H1 (cell line): ENCODE data around the gene CST9L. TPM values are rescaled to one million over a fixed set of nuclear protein-coding genes. Genes with fewer than 3 reads are reported as not detected.
A peak's percentile ranks its signal among the peaks of the same experiment; 100 is the strongest.

Experiments
- ASH2L ChIP-seq: fragments of 200-600, 300-600 bp; sonication (generic); IDR thresholded peaks from one replicate; pipeline ENCODE4 v1.7.1; 2017; ENCODE audit warnings: low read length
- BACH1 ChIP-seq: IDR thresholded peaks from 2 replicates; pipeline ENCODE4 v1.6.1; 2012; ENCODE audit warnings: low read length, improper control_type of control experiment
- BRCA1 ChIP-seq: IDR thresholded peaks from 2 replicates; pipeline ENCODE4 v1.6.1; 2012; ENCODE audit warnings: low read depth, low read length, improper control_type of control experiment
- CBX5 ChIP-seq: fragments of 300-800, 300-1000 bp; sonication (generic); IDR thresholded peaks from 2 replicates; pipeline ENCODE4 v1.7.1; 2016; ENCODE audit warnings: antibody characterized with exemption, low read length, low read depth
- CEBPB ChIP-seq: IDR thresholded peaks from 2 replicates; pipeline ENCODE4 v1.6.1; 2012; ENCODE audit warnings: low read depth, low read length
- CHD1 ChIP-seq: IDR thresholded peaks from 2 replicates; pipeline ENCODE4 v1.6.1; 2012; ENCODE audit warnings: low read depth, low read length, improper control_type of control experiment
- CHD2 ChIP-seq: IDR thresholded peaks from 2 replicates; pipeline ENCODE4 v1.6.1; 2012; ENCODE audit warnings: low read length, improper control_type of control experiment
- CREB1 ChIP-seq: IDR thresholded peaks from 2 replicates; pipeline ENCODE4 v1.6.1; 2012; ENCODE audit warnings: inconsistent platforms
- CTBP2 ChIP-seq: IDR thresholded peaks from 2 replicates; pipeline ENCODE4 v1.7.0; 2011; ENCODE audit warnings: borderline replicate concordance, mild to moderate bottlenecking, moderate library complexity, mixed read lengths, low read length; ENCODE audit not compliant: insufficient read depth, insufficient read length
- EZH2 ChIP-seq: fragments of 200-600 bp; sonication (generic); IDR thresholded peaks from 2 replicates; pipeline ENCODE4 v1.7.1; 2012; ENCODE audit warnings: low read depth, mild to moderate bottlenecking, moderate library complexity, low read length, inconsistent platforms; ENCODE audit not compliant: severe bottlenecking
- HDAC6 ChIP-seq: IDR thresholded peaks from one replicate; pipeline ENCODE4 v1.7.1; 2012; ENCODE audit warnings: low read depth, mild to moderate bottlenecking, inconsistent platforms, low read length, moderate library complexity
- JUND ChIP-seq: IDR thresholded peaks from 2 replicates; pipeline ENCODE4 v1.6.1; 2011; ENCODE audit warnings: mild to moderate bottlenecking, improper control_type of control experiment, low read length
- MAFK ChIP-seq: IDR thresholded peaks from 2 replicates; pipeline ENCODE4 v1.6.1; 2012; ENCODE audit warnings: low read depth, mild to moderate bottlenecking, improper control_type of control experiment, low read length
- POU5F1 ChIP-seq: IDR thresholded peaks from 2 replicates; pipeline ENCODE4 v1.6.1; 2011; ENCODE audit warnings: low read depth, mild to moderate bottlenecking, low read length, moderate library complexity
- RAD21 ChIP-seq, 2 experiments: IDR thresholded peaks in 1 of 2; conservative IDR thresholded peaks in 1 of 2; 2 replicates each; pipeline ENCODE4 v1.6.1; 2011; ENCODE audit warnings: low read depth in 2 of 2, low read length in 2 of 2, improper control_type of control experiment in 1 of 2, inconsistent platforms in 1 of 2, mild to moderate bottlenecking in 1 of 2, moderate library complexity in 1 of 2
- SAP30 ChIP-seq: fragments of 300-600 bp; sonication (generic); IDR thresholded peaks from 2 replicates; pipeline ENCODE4 v1.7.1; 2012; ENCODE audit warnings: low read length, moderate library complexity, mild to moderate bottlenecking, inconsistent platforms; ENCODE audit not compliant: insufficient read depth, insufficient replicate concordance
- SIRT6 ChIP-seq: IDR thresholded peaks from one replicate; pipeline ENCODE4 v1.7.1; 2012; ENCODE audit warnings: low read length, inconsistent platforms
- SIX5 ChIP-seq: IDR thresholded peaks from 2 replicates; pipeline ENCODE4 v1.6.1; 2011; ENCODE audit warnings: mild to moderate bottlenecking, low read depth, low read length
- SRF ChIP-seq: IDR thresholded peaks from 2 replicates; pipeline ENCODE4 v1.6.1; 2011; ENCODE audit warnings: mild to moderate bottlenecking, low read depth, low read length, moderate library complexity
- YY1 ChIP-seq: IDR thresholded peaks from 2 replicates; pipeline ENCODE4 v1.6.1; 2011; ENCODE audit warnings: low read depth, mild to moderate bottlenecking, low read length
- polyA plus RNA-seq, 7 experiments: library from polyadenylated mRNA; depleted of rRNA in 3 of 7; stranded (reverse) in 5 of 7; unstranded in 2 of 7; fragments of >200 nt in 5 of 7; fragments of 200-250 nt in 2 of 7; gene quantifications; 1 replicate in 5 of 7; 2 replicates in 1 of 7; 4 replicates in 1 of 7; pipeline versions ENCODE4 v1.2.1 to v1.2.3, GENCODE V29; 2011 to 2013; ENCODE audit warnings: missing spikeins in 2 of 7, mixed read lengths in 2 of 7
- total RNA-seq: library from RNA; stranded (reverse); fragmentation: NEBNext Ultra II Directional; extraction: Animal tissue kit (Norgen Biotek cat#: 25700); gene quantifications from 2 replicates; pipeline ENCODE4 v1.2.1, GENCODE V29; 2021
- TF ChIP-seq, protein P1 (sequence below): IDR thresholded peaks from 2 replicates; pipeline ENCODE4 v1.6.1; 2012; ENCODE audit warnings: low read length, inconsistent platforms
- TF ChIP-seq, protein P2 (sequence below): IDR thresholded peaks from 2 replicates; pipeline ENCODE4 v1.6.1; 2012; ENCODE audit warnings: inconsistent platforms

Gene CST9L
- total and polyA plus RNA-seq, 2 of the 8 experiments (the other 6 are each of a cell fraction or from before 2014, with no cell fraction given), result not detected

- no peak for TF ChIP-seq SRF
- TF ChIP-seq, protein P1, sequence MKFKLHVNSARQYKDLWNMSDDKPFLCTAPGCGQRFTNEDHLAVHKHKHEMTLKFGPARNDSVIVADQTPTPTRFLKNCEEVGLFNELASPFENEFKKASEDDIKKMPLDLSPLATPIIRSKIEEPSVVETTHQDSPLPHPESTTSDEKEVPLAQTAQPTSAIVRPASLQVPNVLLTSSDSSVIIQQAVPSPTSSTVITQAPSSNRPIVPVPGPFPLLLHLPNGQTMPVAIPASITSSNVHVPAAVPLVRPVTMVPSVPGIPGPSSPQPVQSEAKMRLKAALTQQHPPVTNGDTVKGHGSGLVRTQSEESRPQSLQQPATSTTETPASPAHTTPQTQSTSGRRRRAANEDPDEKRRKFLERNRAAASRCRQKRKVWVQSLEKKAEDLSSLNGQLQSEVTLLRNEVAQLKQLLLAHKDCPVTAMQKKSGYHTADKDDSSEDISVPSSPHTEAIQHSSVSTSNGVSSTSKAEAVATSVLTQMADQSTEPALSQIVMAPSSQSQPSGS, result no peak
- TF ChIP-seq SIRT6, result no peak
- TF ChIP-seq RAD21 (IDR thresholded peaks at IDR 0.05 in 1 of 2, conservative IDR thresholded peaks at IDR 0.05 in 1 of 2; ENCODE audit: low read depth in 2 of 2, low read length in 2 of 2), result peak; percentile 95 to 98
- TF ChIP-seq HDAC6, result no peak
- no peak for TF ChIP-seq SAP30
- peak; percentile 36; the same call in 1 of the 2 replicates for TF ChIP-seq CHD2
- 0 out of 2 replicates have a peak, but pooled peaks have one; percentile 71 for TF ChIP-seq YY1
- TF ChIP-seq CHD1, result no peak
- no peak for TF ChIP-seq BRCA1
- TF ChIP-seq, protein P2, sequence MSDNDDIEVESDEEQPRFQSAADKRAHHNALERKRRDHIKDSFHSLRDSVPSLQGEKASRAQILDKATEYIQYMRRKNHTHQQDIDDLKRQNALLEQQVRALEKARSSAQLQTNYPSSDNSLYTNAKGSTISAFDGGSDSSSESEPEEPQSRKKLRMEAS, result peak; percentile 66; the same call in 1 of the 2 replicates
- no peak for TF ChIP-seq CEBPB
- TF ChIP-seq ASH2L, result no peak
- TF ChIP-seq CREB1, result no peak
- no peak for TF ChIP-seq EZH2
- no peak for TF ChIP-seq CBX5
- no peak for TF ChIP-seq BACH1
- no peak for TF ChIP-seq POU5F1
- no peak for TF ChIP-seq MAFK
- TF ChIP-seq JUND, result no peak
- TF ChIP-seq CTBP2, result no peak
- no peak for TF ChIP-seq SIX5
Measured at GRCh38 chr20:23606652-23607049, 38.4 kb upstream of the CST9L start (continued).
